ENCODE results near the gene ICOS. TPM values are rescaled to one million over a fixed set of nuclear protein-coding genes. Genes with fewer than 3 reads are reported as not detected.

The ICOS gene
- polyA plus RNA-seq, 1 of the 3 experiments (the other 2 are of a cell fraction) = not detected

DNA sequence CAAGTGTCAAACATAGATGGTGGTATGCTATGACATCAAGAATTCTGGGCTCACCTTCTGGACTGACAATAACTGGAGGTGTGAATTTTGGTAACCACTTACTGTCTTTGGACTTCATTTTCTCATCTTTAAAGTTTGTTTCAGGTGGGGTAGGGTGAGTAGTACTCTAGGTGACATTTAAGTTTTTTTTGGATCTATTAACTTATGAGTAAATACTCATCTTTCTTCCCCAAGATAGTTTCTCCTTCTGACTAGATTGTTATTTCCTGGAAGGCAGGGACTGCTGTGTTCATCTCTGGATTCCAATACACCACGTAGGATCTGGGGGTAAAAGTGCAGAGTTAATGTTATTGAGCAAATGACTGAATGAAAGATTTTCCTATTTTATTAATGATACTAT, 55.9 kb downstream of the ICOS start (continued):
- TF ChIP-seq FOSL2 (IDR thresholded peaks at IDR 0.05; ENCODE audit: borderline replicate concordance, low read depth) = no peak

GRCh38 chr2:203993011-203993410, 56.4 kb downstream of the ICOS start:
- POLR2A ChIA-PET = no interaction called here

DNA sequence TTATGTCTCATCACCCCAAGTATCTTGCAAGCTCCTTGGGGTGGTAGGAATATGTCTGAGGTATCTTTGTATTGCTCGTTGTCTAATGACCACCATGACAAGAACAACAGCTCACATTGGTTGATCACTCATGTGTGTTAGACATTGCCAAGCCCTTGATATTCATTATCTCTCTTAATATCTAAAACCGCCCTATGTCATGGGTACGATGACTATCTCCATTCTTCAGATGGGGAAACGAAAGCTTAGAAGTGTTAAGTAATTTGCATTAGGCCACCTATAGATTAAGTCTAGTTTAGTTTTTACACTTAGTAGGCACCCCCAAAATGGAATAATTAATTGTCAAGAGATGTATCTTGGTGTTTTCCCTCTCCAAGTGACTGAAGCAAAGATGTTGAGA, 57.0 kb downstream of the ICOS start:
- Histone ChIP-seq H3K4me1 (ENCODE audit: control insufficient read depth in 1 of 2, insufficient read depth in 2 of 2, low read depth in 1 of 2, low read length in 1 of 2) (no peaks in the 10 kb centered on the region), H2AFZ (ENCODE audit: low read depth) (no peak overlapping the region), H3F3A (replicated peaks; ENCODE audit: insufficient read depth) (no peaks in the 10 kb centered on the region), H3K27ac (ENCODE audit: low read depth in 2 of 2, low read length in 1 of 2) (no peak overlapping the region), H3K79me2 (ENCODE audit: insufficient read depth) (no peaks in the 10 kb centered on the region), H3K27me3 (ENCODE audit: insufficient read depth) (no peaks in the 10 kb centered on the region; the same call in 1 of the 2 replicates), H4K20me1 (ENCODE audit: insufficient read depth) (no peaks in the 10 kb centered on the region), H3K9me3 (no peaks in the 10 kb centered on the region), H3K4me2 (no peak overlapping the region), H3K9me2 (no peaks in the 10 kb centered on the region), H3K4me3 (ENCODE audit: low read depth in 2 of 2, low read length in 1 of 2) (no peak overlapping the region), H3K9ac (no peak overlapping the region), H3K36me3 (replicated peaks in 1 of 2; ENCODE audit: control insufficient read depth in 1 of 2, insufficient read depth in 2 of 2, low read length in 1 of 2) (no peaks in the 10 kb centered on the region)
- no peak for TF ChIP-seq USF1 (IDR thresholded peaks at IDR 0.05; ENCODE audit: borderline replicate concordance, low read depth)
- TF ChIP-seq, protein P1, sequence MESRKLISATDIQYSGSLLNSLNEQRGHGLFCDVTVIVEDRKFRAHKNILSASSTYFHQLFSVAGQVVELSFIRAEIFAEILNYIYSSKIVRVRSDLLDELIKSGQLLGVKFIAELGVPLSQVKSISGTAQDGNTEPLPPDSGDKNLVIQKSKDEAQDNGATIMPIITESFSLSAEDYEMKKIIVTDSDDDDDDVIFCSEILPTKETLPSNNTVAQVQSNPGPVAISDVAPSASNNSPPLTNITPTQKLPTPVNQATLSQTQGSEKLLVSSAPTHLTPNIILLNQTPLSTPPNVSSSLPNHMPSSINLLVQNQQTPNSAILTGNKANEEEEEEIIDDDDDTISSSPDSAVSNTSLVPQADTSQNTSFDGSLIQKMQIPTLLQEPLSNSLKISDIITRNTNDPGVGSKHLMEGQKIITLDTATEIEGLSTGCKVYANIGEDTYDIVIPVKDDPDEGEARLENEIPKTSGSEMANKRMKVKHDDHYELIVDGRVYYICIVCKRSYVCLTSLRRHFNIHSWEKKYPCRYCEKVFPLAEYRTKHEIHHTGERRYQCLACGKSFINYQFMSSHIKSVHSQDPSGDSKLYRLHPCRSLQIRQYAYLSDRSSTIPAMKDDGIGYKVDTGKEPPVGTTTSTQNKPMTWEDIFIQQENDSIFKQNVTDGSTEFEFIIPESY (IDR thresholded peaks at IDR 0.05; ENCODE audit: borderline replicate concordance, low read depth) = no peak
- no peak for TF ChIP-seq FOXM1 (IDR thresholded peaks at IDR 0.05; ENCODE audit: low read depth)
- TF ChIP-seq GABPA (IDR thresholded peaks at IDR 0.05; ENCODE audit: low read depth) = no peak
- no peak for TF ChIP-seq MAX (IDR thresholded peaks at IDR 0.05; ENCODE audit: low read depth)
- no peak for TF ChIP-seq RAD21 (IDR thresholded peaks at IDR 0.05; ENCODE audit: low read length)
- TF ChIP-seq PBX3 (IDR thresholded peaks at IDR 0.05) = no peak
- TF ChIP-seq RCOR1 (IDR thresholded peaks at IDR 0.05; ENCODE audit: low read length) = no peak
- DNase-seq = no peak
- POLR2A ChIA-PET = no interaction called here
- CTCF ChIA-PET = no interaction called here
- WGBS (ENCODE audit: low lambda C conversion rate) = 53% methylated on average over 4 of the region's 4 CpGs

More at GRCh38 chr2:203993011-203993410, 56.4 kb downstream of the ICOS start:
- TF ChIP-seq RXRA (IDR thresholded peaks at IDR 0.05; ENCODE audit: borderline replicate concordance, low read depth) = no peak
- no peak for TF ChIP-seq TCF12 (IDR thresholded peaks at IDR 0.05)
- TF ChIP-seq FOXJ3 (CRISPR knock-in tag; IDR thresholded peaks at IDR 0.05) = no peak
- no peak for TF ChIP-seq NFIC (IDR thresholded peaks at IDR 0.05; ENCODE audit: borderline replicate concordance)
- no peak for TF ChIP-seq MEF2A (IDR thresholded peaks at IDR 0.05; ENCODE audit: borderline replicate concordance, low read depth)
- no peak for TF ChIP-seq GABPA (IDR thresholded peaks at IDR 0.05; ENCODE audit: low read depth)
- TF ChIP-seq POLR2AphosphoS5 (IDR thresholded peaks at IDR 0.05; ENCODE audit: low read depth, low read length) = no peak
- no peak for TF ChIP-seq MXI1 (IDR thresholded peaks at IDR 0.05; ENCODE audit: low read depth, low read length)
- TF ChIP-seq FOSL2 (IDR thresholded peaks at IDR 0.05; ENCODE audit: borderline replicate concordance, low read depth) = no peak
- Histone ChIP-seq H3F3A (replicated peaks; ENCODE audit: insufficient read depth) (no peaks in the 10 kb centered on the region), H4K20me1 (ENCODE audit: insufficient read depth) (no peaks in the 10 kb centered on the region), H3K36me3 (replicated peaks in 1 of 2; ENCODE audit: control insufficient read depth in 1 of 2, insufficient read depth in 2 of 2, low read length in 1 of 2) (no peaks in the 10 kb centered on the region), H3K79me2 (ENCODE audit: insufficient read depth) (no peaks in the 10 kb centered on the region), H3K27me3 (ENCODE audit: insufficient read depth) (no peaks in the 10 kb centered on the region; the same call in 1 of the 2 replicates), H3K4me3 (ENCODE audit: low read depth in 2 of 2, low read length in 1 of 2) (no peak overlapping the region), H3K4me2 (no peak overlapping the region), H3K9me3 (no peaks in the 10 kb centered on the region), H3K4me1 (ENCODE audit: control insufficient read depth in 1 of 2, insufficient read depth in 2 of 2, low read depth in 1 of 2, low read length in 1 of 2) (no peaks in the 10 kb centered on the region), H3K9me2 (no peaks in the 10 kb centered on the region), H3K27ac (ENCODE audit: low read depth in 2 of 2, low read length in 1 of 2) (no peak overlapping the region), H2AFZ (ENCODE audit: low read depth) (no peak overlapping the region), H3K9ac (no peak overlapping the region)
- CTCF ChIA-PET = no interaction called here
- 33% methylated on average over 4 of the region's 4 CpGs for WGBS (ENCODE audit: low lambda C conversion rate)
- no peak for DNase-seq
